Body of pancreas (tissue), 4 donors: ENCODE measurements around the gene SNAP91.

ENCODE experiments used
- POLR2A ChIP-seq, 3 donors: fragments of 450-650 bp; IDR thresholded peaks; one replicate each; pipeline ENCODE4 v1.6.1; 2016; ENCODE audit warnings: antibody characterized with exemption in 3 of 3, mild to moderate bottlenecking in 2 of 3
- TF ChIP-seq, protein P1 (sequence below), 7 experiments: fragments of 450-650 bp in 4 of 7; fragments of 200-600 bp in 3 of 7; sonication (generic) in 3 of 7; IDR thresholded peaks; one replicate each; pipeline ENCODE4 v1.5.1; 2016 to 2019; ENCODE audit warnings: antibody characterized with exemption in 7 of 7

DNA sequence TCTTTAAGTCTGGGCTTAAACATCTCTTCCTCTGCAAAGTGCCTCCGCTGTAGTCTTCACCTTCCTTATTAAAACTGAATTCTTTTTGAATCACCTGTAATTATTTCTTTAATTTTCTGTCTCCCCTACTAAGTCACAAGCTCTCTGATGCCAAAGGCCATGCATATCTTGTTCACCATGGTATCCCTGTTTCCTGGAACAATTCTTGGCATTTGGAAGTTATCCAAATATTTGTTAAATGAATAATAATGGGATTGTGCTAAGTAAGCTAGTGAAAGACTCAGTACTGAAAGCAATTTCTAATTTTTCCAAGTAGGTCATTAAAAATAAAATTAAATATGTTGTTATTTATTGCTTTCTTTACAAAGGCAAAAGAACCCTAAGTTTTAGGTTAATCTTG is 12.2 kb downstream of the SNAP91 start:
- TF ChIP-seq, protein P1, sequence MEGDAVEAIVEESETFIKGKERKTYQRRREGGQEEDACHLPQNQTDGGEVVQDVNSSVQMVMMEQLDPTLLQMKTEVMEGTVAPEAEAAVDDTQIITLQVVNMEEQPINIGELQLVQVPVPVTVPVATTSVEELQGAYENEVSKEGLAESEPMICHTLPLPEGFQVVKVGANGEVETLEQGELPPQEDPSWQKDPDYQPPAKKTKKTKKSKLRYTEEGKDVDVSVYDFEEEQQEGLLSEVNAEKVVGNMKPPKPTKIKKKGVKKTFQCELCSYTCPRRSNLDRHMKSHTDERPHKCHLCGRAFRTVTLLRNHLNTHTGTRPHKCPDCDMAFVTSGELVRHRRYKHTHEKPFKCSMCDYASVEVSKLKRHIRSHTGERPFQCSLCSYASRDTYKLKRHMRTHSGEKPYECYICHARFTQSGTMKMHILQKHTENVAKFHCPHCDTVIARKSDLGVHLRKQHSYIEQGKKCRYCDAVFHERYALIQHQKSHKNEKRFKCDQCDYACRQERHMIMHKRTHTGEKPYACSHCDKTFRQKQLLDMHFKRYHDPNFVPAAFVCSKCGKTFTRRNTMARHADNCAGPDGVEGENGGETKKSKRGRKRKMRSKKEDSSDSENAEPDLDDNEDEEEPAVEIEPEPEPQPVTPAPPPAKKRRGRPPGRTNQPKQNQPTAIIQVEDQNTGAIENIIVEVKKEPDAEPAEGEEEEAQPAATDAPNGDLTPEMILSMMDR (IDR thresholded peaks at IDR 0.05): no peak
- no peak for TF ChIP-seq POLR2A (IDR thresholded peaks at IDR 0.05)
